PC-3 (cell line): Measurements from ENCODE around the gene SEMA3D. TPM values are rescaled to one million over a fixed set of nuclear protein-coding genes. Genes with fewer than 3 reads are reported as not detected.

Experiments
- ATAC-seq: fragments of 200-7000 bp; cut with Tn5 transposase; 2 replicates; pipeline ENCODE4 v1.9.1; 2020; ENCODE audit warnings: mild to moderate bottlenecking, moderate library complexity
- BruUV-seq: library from RNA; stranded (reverse); fragments of 400-500 nt; replicated peaks from 2 replicates; lab custom pipeline; 2021; lab: Mats Ljungman, UMichigan
- CTCF ChIA-PET: fragments of 300-600 bp; sonication (Branson Sonifier 250); formaldehyde crosslinking; loops from one replicate; lab custom pipeline; 2022; ENCODE audit warnings: antibody characterized with exemption; lab: Charles Lee
- POLR2A ChIA-PET: fragments of 300-600 bp; sonication (Branson Sonifier 250); formaldehyde crosslinking; loops from one replicate; lab custom pipeline; 2022; ENCODE audit warnings: antibody characterized with exemption; ENCODE audit not compliant: unreplicated experiment; lab: Charles Lee
- DNase-seq: peaks from one replicate; pipeline ENCODE4 v3.0.0-alpha.2; 2015
- H2AFZ ChIP-seq: fragments of 300-600 bp; sonication (generic); 2 replicates; pipeline ENCODE4 v1.6.0; 2016; ENCODE audit warnings: antibody characterized with exemption, low read length
- H3F3A ChIP-seq: fragments of 300-600 bp; sonication (generic); one replicate; pipeline ENCODE4 v1.6.0; 2017; ENCODE audit warnings: antibody characterized with exemption, low read length, control low read depth, mild to moderate bottlenecking; ENCODE audit not compliant: unreplicated experiment
- H3K27ac ChIP-seq: fragments of 300-600 bp; sonication (generic); 2 replicates; pipeline ENCODE4 v1.5.1; 2016; ENCODE audit warnings: mild to moderate bottlenecking, low read length
- H3K27me3 ChIP-seq: fragments of 300-600 bp; sonication (generic); 2 replicates; pipeline ENCODE4 v1.6.1; 2016; ENCODE audit warnings: low read length, mixed read lengths
- H3K36me3 ChIP-seq: fragments of 300-600 bp; sonication (generic); 2 replicates; pipeline ENCODE4 v1.6.1; 2016; ENCODE audit warnings: low read depth, mixed run types, low read length, mixed read lengths
- H3K4me1 ChIP-seq: fragments of 300-600 bp; sonication (generic); 2 replicates; pipeline ENCODE4 v1.5.1; 2016; ENCODE audit warnings: low read length; ENCODE audit not compliant: insufficient read depth
- H3K4me2 ChIP-seq: fragments of 300-600 bp; sonication (generic); 2 replicates; pipeline ENCODE4 v1.6.0; 2016; ENCODE audit warnings: low read length
- H3K4me3 ChIP-seq: fragments of 300-600 bp; sonication (generic); 2 replicates; pipeline ENCODE4 v1.5.1; 2016; ENCODE audit warnings: mild to moderate bottlenecking, low read length, mixed read lengths
- H3K79me2 ChIP-seq: fragments of 300-600 bp; sonication (generic); 2 replicates; pipeline ENCODE4 v1.6.1; 2017; ENCODE audit warnings: low read length, mixed read lengths
- H3K9ac ChIP-seq: fragments of 300-600 bp; sonication (generic); 2 replicates; pipeline ENCODE4 v1.6.0; 2016; ENCODE audit warnings: mild to moderate bottlenecking, low read length
- H3K9me2 ChIP-seq: fragments of 300-600 bp; sonication (generic); replicated peaks from 2 replicates; pipeline ENCODE4 v1.6.1; 2016; ENCODE audit warnings: mixed run types, low read length, mixed read lengths
- H3K9me3 ChIP-seq: fragments of 300-600 bp; sonication (generic); 2 replicates; pipeline ENCODE4 v1.6.1; 2016; ENCODE audit warnings: low read length, mixed read lengths
- H4K20me1 ChIP-seq: fragments of 300-600 bp; sonication (generic); 2 replicates; pipeline ENCODE4 v1.6.1; 2016; ENCODE audit warnings: low read length, mixed read lengths
- CTCF ChIP-seq: fragments of 300-600 bp; sonication (generic); conservative IDR thresholded peaks from 2 replicates; pipeline ENCODE4 v1.5.1; 2017; ENCODE audit warnings: antibody characterized with exemption, low read depth, mild to moderate bottlenecking, low read length
- EZH2 ChIP-seq: fragments of 300-600 bp; sonication (generic); IDR thresholded peaks from one replicate; pipeline ENCODE4 v1.6.1; 2017; ENCODE audit warnings: antibody characterized with exemption, mild to moderate bottlenecking, low read length; ENCODE audit not compliant: unreplicated experiment
- EZH2phosphoT487 ChIP-seq: fragments of 300-600 bp; sonication (generic); IDR thresholded peaks from 2 replicates; pipeline ENCODE4 v1.6.1; 2018; ENCODE audit warnings: mild to moderate bottlenecking, antibody characterized with exemption, low read length, borderline replicate concordance
- intact Hi-C: fragments of 100-400 bp; cut with micrococcal nuclease; formaldehyde crosslinking; loops from 2 replicates; pipeline ENCODE4 v1.9.0; 2023
- total RNA-seq: library from RNA; depleted of rRNA; stranded (reverse); fragments of >200 nt; gene quantifications from 2 replicates; pipeline ENCODE4 v1.2.3, GENCODE V29; 2014

SEMA3D gene
- total RNA-seq, 1 experiment from 2014 or later, result 4.8 TPM

- no TSS peak for BruUV-seq
- TF ChIP-seq EZH2phosphoT487 (no peak), CTCF (no peak), EZH2 (no peak)
- intact Hi-C loops, result no loop called here
- H3K4me1 ChIP-seq, result no peaks in the 10 kb centered on the region
- H3K79me2 ChIP-seq, result no peaks in the 10 kb centered on the region
- H3K27me3 ChIP-seq, result no peaks in the 10 kb centered on the region
- H3K27ac ChIP-seq, result no peak overlapping the region
- ATAC-seq (no peak), DNase-seq (no peak)
- H3K4me3 ChIP-seq, result no peak overlapping the region
- no peaks in the 10 kb centered on the region for H3K9me2 ChIP-seq
- no peak overlapping the region for H3K9ac ChIP-seq
- ChIA-PET CTCF (no interaction called here), POLR2A (no interaction called here)
- H3K9me3 ChIP-seq, result no peaks in the 10 kb centered on the region
- no peaks in the 10 kb centered on the region for H3F3A ChIP-seq
- H3K36me3 ChIP-seq, result no peaks in the 10 kb centered on the region
- no peak overlapping the region for H3K4me2 ChIP-seq
- H2AFZ ChIP-seq, result no peak overlapping the region
- no peaks in the 10 kb centered on the region for H4K20me1 ChIP-seq
These were observed 92.7 kb downstream of the SEMA3D start for GRCh38 chr7:85094046-85094725.

GRCh38 chr7:85091565-85091928, 95.3 kb downstream of the SEMA3D start:
- TF ChIP-seq EZH2 (no peak), EZH2phosphoT487 (no peak), CTCF (no peak)
- DNase-seq, result no peak
- Histone ChIP-seq H3K79me2 (no peaks in the 10 kb centered on the region), H3K9me2 (no peaks in the 10 kb centered on the region), H3K27me3 (no peaks in the 10 kb centered on the region), H3K9me3 (no peaks in the 10 kb centered on the region), H3K4me3 (no peak overlapping the region), H3K9ac (no peak overlapping the region), H2AFZ (no peak overlapping the region), H3K27ac (no peak overlapping the region), H3K4me2 (no peak overlapping the region), H3K4me1 (no peaks in the 10 kb centered on the region), H3K36me3 (no peaks in the 10 kb centered on the region), H3F3A (no peaks in the 10 kb centered on the region), H4K20me1 (no peaks in the 10 kb centered on the region)
- intact Hi-C loops, result no loop called here
- no peak for ATAC-seq
- BruUV-seq, result no TSS peak
- CTCF ChIA-PET, result no interaction called here
- POLR2A ChIA-PET, result no interaction called here

GRCh38 chr7:85090919-85091564, 95.8 kb downstream of the SEMA3D start:
- no peak for DNase-seq
- Histone ChIP-seq H3F3A (no peaks in the 10 kb centered on the region), H3K4me3 (no peak overlapping the region), H3K9ac (no peak overlapping the region), H3K36me3 (no peaks in the 10 kb centered on the region), H3K27me3 (no peaks in the 10 kb centered on the region), H3K79me2 (no peaks in the 10 kb centered on the region), H3K4me1 (no peaks in the 10 kb centered on the region), H3K9me2 (no peaks in the 10 kb centered on the region), H3K9me3 (no peaks in the 10 kb centered on the region), H4K20me1 (no peaks in the 10 kb centered on the region), H3K4me2 (no peak overlapping the region), H2AFZ (no peak overlapping the region), H3K27ac (no peak overlapping the region)
- ChIA-PET CTCF (no interaction called here), POLR2A (no interaction called here)
- no peak for TF ChIP-seq CTCF
- BruUV-seq, result no TSS peak
- intact Hi-C loops, result no loop called here
- ATAC-seq, result no peak
